Uterus (tissue), 4 donors: Measurements from ENCODE around the gene FAM234B. TPM values are rescaled to one million over a fixed set of nuclear protein-coding genes. Genes with fewer than 3 reads are reported as not detected.
A peak's percentile ranks its signal among the peaks of the same experiment; 100 is the strongest.

Source experiments
- DNase-seq, 2 donors: peaks; one replicate each; pipeline ENCODE4 v3.0.0-alpha.2; 2019 to 2020
- H3K27ac ChIP-seq, 2 donors: fragments of 200-600 bp; sonication (generic); 1 replicate in 1 of 2; 2 replicates in 1 of 2; pipeline ENCODE4 v1.5.1; 2016 to 2018
- H3K27me3 ChIP-seq, 2 donors: fragments of 200-600 bp; sonication (generic); one replicate each; pipeline ENCODE4 v1.5.1; 2018 to 2019; ENCODE audit warnings: control low read depth in 1 of 2
- H3K36me3 ChIP-seq, 2 donors: fragments of 200-600 bp; sonication (generic); one replicate each; pipeline ENCODE4 v1.5.1; 2019; ENCODE audit warnings: control low read depth in 1 of 2
- H3K4me1 ChIP-seq, 2 donors: fragments of 200-600 bp; sonication (generic); one replicate each; pipeline ENCODE4 v1.5.1; 2018 to 2019; ENCODE audit warnings: control low read depth in 1 of 2
- H3K4me3 ChIP-seq, 2 donors: fragments of 200-600 bp; sonication (generic); 1 replicate in 1 of 2; 2 replicates in 1 of 2; pipeline ENCODE4 v1.5.1; 2018 to 2019; ENCODE audit warnings: mild to moderate bottlenecking in 1 of 2
- H3K9me3 ChIP-seq, 2 donors: fragments of 200-600 bp; sonication (generic); one replicate each; pipeline ENCODE4 v1.5.1; 2019; ENCODE audit warnings: control low read depth in 1 of 2
- POLR2A ChIP-seq, 2 donors: fragments of 450-650 bp; IDR thresholded peaks; one replicate each; pipeline ENCODE4 v1.6.1; 2016; ENCODE audit warnings: antibody characterized with exemption in 2 of 2, mild to moderate bottlenecking in 1 of 2, moderate library complexity in 1 of 2
- intact Hi-C: fragments of 100-400 bp; cut with DNase I; formaldehyde crosslinking; loops from one replicate; pipeline ENCODE4 v1.15.1; 2023; ENCODE audit warnings: low total_unique reads
- total RNA-seq, 4 donors: library from RNA; depleted of rRNA in 3 of 4; stranded (reverse); fragments of >200 nt in 3 of 4; gene quantifications; one replicate each; pipeline versions ENCODE4 v1.1.0 to v1.2.4, GENCODE V29; 2014 to 2023
- TF ChIP-seq, protein P1 (sequence below), 4 experiments: fragments of 200-600 bp in 2 of 4; fragments of 450-650 bp in 2 of 4; sonication (generic) in 2 of 4; IDR thresholded peaks; one replicate each; pipeline ENCODE4 v1.5.1; 2016 to 2019; ENCODE audit warnings: antibody characterized with exemption in 4 of 4, mild to moderate bottlenecking in 2 of 4, moderate library complexity in 1 of 4
- donor health status: DM: yes; HTN: yes; CAD: no.

FAM234B gene
- total RNA-seq, 4 donors from 2014 or later = 2.4 to 8.3 (median 4.6) TPM

GRCh38 chr12:13095266-13095995, 51.2 kb downstream of the FAM234B start:
- DNase-seq = no peak
- Histone ChIP-seq H3K27ac (no peak overlapping the region), H3K27me3 (no peaks in the 10 kb centered on the region), H3K4me3 (no peak overlapping the region), H3K36me3 (no peaks in the 10 kb centered on the region), H3K9me3 (no peaks in the 10 kb centered on the region), H3K4me1 (peaks cover 0 to 4% of the 10 kb centered on the region in 2 donors)
- intact Hi-C loops = loop anchor here (5.0 kb wide), 1 partner anchor 102 kb away; the partner anchor contains the start of gene EMP1
- TF ChIP-seq, protein P1, sequence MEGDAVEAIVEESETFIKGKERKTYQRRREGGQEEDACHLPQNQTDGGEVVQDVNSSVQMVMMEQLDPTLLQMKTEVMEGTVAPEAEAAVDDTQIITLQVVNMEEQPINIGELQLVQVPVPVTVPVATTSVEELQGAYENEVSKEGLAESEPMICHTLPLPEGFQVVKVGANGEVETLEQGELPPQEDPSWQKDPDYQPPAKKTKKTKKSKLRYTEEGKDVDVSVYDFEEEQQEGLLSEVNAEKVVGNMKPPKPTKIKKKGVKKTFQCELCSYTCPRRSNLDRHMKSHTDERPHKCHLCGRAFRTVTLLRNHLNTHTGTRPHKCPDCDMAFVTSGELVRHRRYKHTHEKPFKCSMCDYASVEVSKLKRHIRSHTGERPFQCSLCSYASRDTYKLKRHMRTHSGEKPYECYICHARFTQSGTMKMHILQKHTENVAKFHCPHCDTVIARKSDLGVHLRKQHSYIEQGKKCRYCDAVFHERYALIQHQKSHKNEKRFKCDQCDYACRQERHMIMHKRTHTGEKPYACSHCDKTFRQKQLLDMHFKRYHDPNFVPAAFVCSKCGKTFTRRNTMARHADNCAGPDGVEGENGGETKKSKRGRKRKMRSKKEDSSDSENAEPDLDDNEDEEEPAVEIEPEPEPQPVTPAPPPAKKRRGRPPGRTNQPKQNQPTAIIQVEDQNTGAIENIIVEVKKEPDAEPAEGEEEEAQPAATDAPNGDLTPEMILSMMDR (IDR thresholded peaks at IDR 0.05) = no peak
- TF ChIP-seq POLR2A (IDR thresholded peaks at IDR 0.05) = no peak

- intact Hi-C loops = loop anchor here (5.0 kb wide), 1 partner anchor 100 kb away; the partner anchor contains the start of gene EMP1
- peak overlapping the region; percentile 1 to 2 for H3K4me3 ChIP-seq
- TF ChIP-seq, protein P1 (IDR thresholded peaks at IDR 0.05) = no peak
- no peak for TF ChIP-seq POLR2A (IDR thresholded peaks at IDR 0.05)
- no peaks in the 10 kb centered on the region for H3K27me3 ChIP-seq
- H3K4me1 ChIP-seq = peaks cover 0 to 7% of the 10 kb centered on the region in 2 donors
- peak overlapping the region; percentile 89 to 99 for H3K27ac ChIP-seq
- no peaks in the 10 kb centered on the region for H3K9me3 ChIP-seq
- peak; percentile 30 to 50 for DNase-seq
- no peaks in the 10 kb centered on the region for H3K36me3 ChIP-seq
Measured at GRCh38 chr12:13097491-13098011, 53.4 kb downstream of the FAM234B start.

DNA sequence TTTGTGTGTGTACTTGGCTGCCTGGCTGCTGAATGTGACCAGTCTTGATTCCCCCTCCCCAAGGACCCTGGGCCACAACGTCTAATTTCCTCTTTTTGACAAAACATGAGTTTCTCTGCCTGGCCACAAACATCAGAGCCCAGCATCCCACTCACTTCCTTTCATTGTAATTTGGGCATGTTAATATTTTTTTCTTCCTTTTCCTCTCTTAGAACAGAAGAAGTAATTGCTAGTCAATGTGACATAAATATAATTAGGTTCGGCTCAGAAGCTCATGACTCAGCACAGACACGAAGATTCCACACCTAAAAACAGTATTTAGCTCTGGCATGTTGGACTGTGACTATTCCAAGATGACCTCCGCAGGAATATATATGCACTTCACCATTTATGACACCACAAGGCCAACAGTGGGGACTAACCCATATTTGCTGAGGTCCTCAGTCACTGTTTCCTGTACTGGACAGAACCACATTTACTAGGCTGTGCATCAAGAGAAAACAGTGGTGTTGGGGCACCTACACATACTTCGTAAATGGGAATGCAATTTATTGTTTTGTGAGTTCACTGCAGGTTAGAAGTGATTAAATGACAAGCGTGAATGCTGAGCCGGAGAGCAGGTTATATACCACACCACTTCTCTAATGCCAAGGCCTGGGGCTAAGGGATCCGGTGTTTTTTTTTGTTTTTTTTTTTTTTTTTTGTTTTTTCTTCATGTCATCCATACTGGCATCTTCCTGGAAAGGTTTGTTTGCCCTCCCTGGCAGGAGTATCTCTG, 55.1 kb downstream of the FAM234B start:
- H3K4me3 ChIP-seq = no peak overlapping the region

DNA sequence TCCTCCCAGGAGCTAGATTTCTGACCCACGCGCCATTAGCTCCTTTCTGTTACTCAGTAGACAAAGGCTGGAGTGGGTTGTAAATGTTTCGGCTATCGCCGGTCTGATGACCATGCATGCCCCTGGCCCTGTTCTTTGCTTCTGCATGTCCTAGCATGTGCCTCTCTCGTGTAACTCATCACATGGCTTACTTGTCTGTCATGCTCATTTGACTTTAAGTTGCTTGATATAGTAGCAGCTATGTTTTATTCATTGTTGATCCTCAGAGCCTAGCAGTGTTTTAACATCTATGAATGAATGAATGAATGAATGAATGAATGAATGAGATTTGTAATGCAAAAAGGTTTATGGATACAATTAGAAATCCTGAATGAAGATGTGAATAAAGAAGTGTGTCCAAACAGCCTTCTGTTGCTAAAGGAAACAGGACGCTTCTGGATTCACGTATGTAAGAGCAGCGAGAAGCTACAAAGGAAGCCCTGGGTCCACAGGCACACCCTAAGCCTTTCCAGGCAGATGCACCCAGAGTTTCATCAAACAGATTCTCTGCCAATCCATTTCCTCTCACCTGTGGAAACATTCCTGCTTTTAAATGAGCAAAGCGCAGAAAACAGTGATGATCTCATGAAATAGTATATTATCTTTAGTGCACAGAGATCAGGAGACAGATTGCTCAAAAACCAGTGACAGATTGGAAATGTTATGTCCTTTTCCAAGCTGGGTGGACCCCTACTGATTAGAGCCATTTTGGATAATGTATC, 55.8 kb downstream of the FAM234B start:
- no peaks in the 10 kb centered on the region for H3K36me3 ChIP-seq
- no peaks in the 10 kb centered on the region for H3K9me3 ChIP-seq
- H3K27me3 ChIP-seq = no peaks in the 10 kb centered on the region
- intact Hi-C loops = loop anchor here (5.0 kb wide), 1 partner anchor 97 kb away; the partner anchor contains the start of gene EMP1
- TF ChIP-seq POLR2A (IDR thresholded peaks at IDR 0.05) = no peak
- TF ChIP-seq, protein P1 (IDR thresholded peaks at IDR 0.05) = no peak
- peak overlapping the region; percentile 89 to 99 for H3K27ac ChIP-seq
- no peak for DNase-seq
- peaks cover 0 to 7% of the 10 kb centered on the region in 2 donors for H3K4me1 ChIP-seq
- no peak overlapping the region for H3K4me3 ChIP-seq

More for the DNA sequence above, 55.1 kb downstream of the FAM234B start:
- intact Hi-C loops = loop anchor here (5.0 kb wide), 1 partner anchor 98 kb away; the partner anchor contains the start of gene EMP1
- peak in 1 of 2 donors; percentile 37 for DNase-seq
- H3K9me3 ChIP-seq = no peaks in the 10 kb centered on the region
- H3K36me3 ChIP-seq = no peaks in the 10 kb centered on the region
- peaks cover 0 to 7% of the 10 kb centered on the region in 2 donors for H3K4me1 ChIP-seq
- H3K27me3 ChIP-seq = no peaks in the 10 kb centered on the region
- H3K27ac ChIP-seq = peak overlapping the region; percentile 89 to 99
- TF ChIP-seq POLR2A (IDR thresholded peaks at IDR 0.05) = no peak
- TF ChIP-seq, protein P1 (IDR thresholded peaks at IDR 0.05) = no peak
